Hepatocyte (in vitro differentiated cells): ENCODE results near the gene SC5D. TPM values are rescaled to one million over a fixed set of nuclear protein-coding genes. Genes with fewer than 3 reads are reported as not detected.

ENCODE experiments used
- DNase-seq: peaks from one replicate; pipeline ENCODE4 v3.0.0-alpha.2; 2016; ENCODE audit warnings: low spot score
- H2AFZ ChIP-seq: fragments of 200-600 bp; sonication (generic); 2 replicates; pipeline ENCODE4 v1.6.0; 2016; ENCODE audit warnings: antibody characterized with exemption, mild to moderate bottlenecking
- H3K27ac ChIP-seq: fragments of 200-600 bp; sonication (generic); 2 replicates; pipeline ENCODE4 v1.5.1; 2016; ENCODE audit warnings: mild to moderate bottlenecking
- H3K27me3 ChIP-seq: fragments of 200-600 bp; sonication (generic); 2 replicates; pipeline ENCODE4 v1.6.1; 2016
- H3K36me3 ChIP-seq: fragments of 200-600 bp; sonication (generic); replicated peaks from 2 replicates; pipeline ENCODE4 v1.5.1; 2016; ENCODE audit warnings: low read depth; ENCODE audit not compliant: insufficient read depth
- H3K4me1 ChIP-seq: fragments of 200-600 bp; sonication (generic); 2 replicates; pipeline ENCODE4 v1.5.1; 2016; ENCODE audit warnings: mild to moderate bottlenecking, moderate library complexity; ENCODE audit not compliant: insufficient read depth
- H3K4me2 ChIP-seq: fragments of 200-600 bp; sonication (generic); 2 replicates; pipeline ENCODE4 v1.6.0; 2016
- H3K4me3 ChIP-seq: fragments of 200-600 bp; sonication (generic); 2 replicates; pipeline ENCODE4 v1.5.1; 2016; ENCODE audit warnings: mild to moderate bottlenecking
- H3K79me2 ChIP-seq: fragments of 200-600 bp; sonication (generic); 2 replicates; pipeline ENCODE4 v1.6.0; 2017; ENCODE audit warnings: mild to moderate bottlenecking
- H3K9me2 ChIP-seq: fragments of 200-600 bp; sonication (generic); replicated peaks from 2 replicates; pipeline ENCODE4 v1.6.0; 2017; ENCODE audit warnings: mild to moderate bottlenecking; ENCODE audit not compliant: insufficient read depth
- H3K9me3 ChIP-seq: fragments of 200-600 bp; sonication (generic); 2 replicates; pipeline ENCODE4 v1.5.1; 2016; ENCODE audit warnings: low read depth, mild to moderate bottlenecking
- H4K20me1 ChIP-seq: fragments of 200-600 bp; sonication (generic); 2 replicates; pipeline ENCODE4 v1.6.0; 2016; ENCODE audit warnings: mild to moderate bottlenecking; ENCODE audit not compliant: insufficient read depth, poor library complexity, severe bottlenecking
- EZH2 ChIP-seq: fragments of 200-600 bp; sonication (generic); IDR thresholded peaks from 2 replicates; pipeline ENCODE4 v1.6.1; 2016; ENCODE audit warnings: antibody characterized with exemption, mild to moderate bottlenecking, borderline replicate concordance
- EZH2phosphoT487 ChIP-seq: fragments of 200-600 bp; sonication (generic); IDR thresholded peaks from one replicate; pipeline ENCODE4 v1.6.1; 2018; ENCODE audit warnings: antibody characterized with exemption, mild to moderate bottlenecking, low read depth, moderate library complexity; ENCODE audit not compliant: unreplicated experiment, severe bottlenecking
- WGBS: methylation state at CpG from one replicate; pipeline ENCODE4 v1.1.6; 2016; ENCODE audit warnings: low lambda C conversion rate; ENCODE audit errors: missing lambda C conversion rate; 5-methylcytosine and 5-hydroxymethylcytosine counted together
- polyA plus RNA-seq: library from polyadenylated mRNA; unstranded; fragments of >200 nt; fragmentation: Nextera tagmentation; extraction: Ambion mirVana; gene quantifications from 2 replicates; pipeline ENCODE4 v1.2.1, GENCODE V29; 2016
- total RNA-seq: library from RNA; depleted of rRNA; stranded (reverse); fragments of >200 nt; gene quantifications from 2 replicates; pipeline ENCODE4 v1.2.3, GENCODE V29; 2014
- TF ChIP-seq, protein P1 (sequence below): fragments of 200-600 bp; sonication (generic); IDR thresholded peaks from 2 replicates; pipeline ENCODE4 v1.5.1; 2016; ENCODE audit warnings: antibody characterized with exemption, mild to moderate bottlenecking; ENCODE audit not compliant: poor library complexity

Gene SC5D
- total and polyA plus RNA-seq, 2 experiments from 2014 or later: 124 to 164 TPM

GRCh38 chr11:121323046-121323607, 30.6 kb downstream of the SC5D start:
- H3K27me3 ChIP-seq: peaks cover 6% of the 10 kb centered on the region
- no peaks in the 10 kb centered on the region for H3K9me3 ChIP-seq
- no peaks in the 10 kb centered on the region for H3K36me3 ChIP-seq
- H3K9me2 ChIP-seq: no peaks in the 10 kb centered on the region
- H2AFZ ChIP-seq: no peak overlapping the region
- no peak for DNase-seq
- H4K20me1 ChIP-seq: no peaks in the 10 kb centered on the region
- peaks cover 4% of the 10 kb centered on the region for H3K4me1 ChIP-seq
- no peak overlapping the region for H3K4me3 ChIP-seq
- no peak overlapping the region for H3K27ac ChIP-seq
- no peak for TF ChIP-seq EZH2phosphoT487
- TF ChIP-seq, protein P1, sequence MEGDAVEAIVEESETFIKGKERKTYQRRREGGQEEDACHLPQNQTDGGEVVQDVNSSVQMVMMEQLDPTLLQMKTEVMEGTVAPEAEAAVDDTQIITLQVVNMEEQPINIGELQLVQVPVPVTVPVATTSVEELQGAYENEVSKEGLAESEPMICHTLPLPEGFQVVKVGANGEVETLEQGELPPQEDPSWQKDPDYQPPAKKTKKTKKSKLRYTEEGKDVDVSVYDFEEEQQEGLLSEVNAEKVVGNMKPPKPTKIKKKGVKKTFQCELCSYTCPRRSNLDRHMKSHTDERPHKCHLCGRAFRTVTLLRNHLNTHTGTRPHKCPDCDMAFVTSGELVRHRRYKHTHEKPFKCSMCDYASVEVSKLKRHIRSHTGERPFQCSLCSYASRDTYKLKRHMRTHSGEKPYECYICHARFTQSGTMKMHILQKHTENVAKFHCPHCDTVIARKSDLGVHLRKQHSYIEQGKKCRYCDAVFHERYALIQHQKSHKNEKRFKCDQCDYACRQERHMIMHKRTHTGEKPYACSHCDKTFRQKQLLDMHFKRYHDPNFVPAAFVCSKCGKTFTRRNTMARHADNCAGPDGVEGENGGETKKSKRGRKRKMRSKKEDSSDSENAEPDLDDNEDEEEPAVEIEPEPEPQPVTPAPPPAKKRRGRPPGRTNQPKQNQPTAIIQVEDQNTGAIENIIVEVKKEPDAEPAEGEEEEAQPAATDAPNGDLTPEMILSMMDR: peak; percentile 28
- no peak for TF ChIP-seq EZH2
- H3K4me2 ChIP-seq: no peak overlapping the region
- WGBS: 77% methylated on average over 6 of the region's 6 CpGs
- no peaks in the 10 kb centered on the region for H3K79me2 ChIP-seq

- WGBS: 77% methylated on average over 4 of the region's 4 CpGs
- Histone ChIP-seq H2AFZ (no peak overlapping the region), H3K27ac (no peak overlapping the region), H3K9me3 (no peaks in the 10 kb centered on the region), H3K4me3 (no peak overlapping the region), H3K36me3 (no peaks in the 10 kb centered on the region), H3K27me3 (peaks cover 6% of the 10 kb centered on the region), H3K4me2 (no peak overlapping the region), H4K20me1 (no peaks in the 10 kb centered on the region), H3K4me1 (no peaks in the 10 kb centered on the region), H3K9me2 (no peaks in the 10 kb centered on the region), H3K79me2 (no peaks in the 10 kb centered on the region)
- DNase-seq: no peak
- no peak for TF ChIP-seq EZH2
- no peak for TF ChIP-seq EZH2phosphoT487
- TF ChIP-seq, protein P1: no peak
Measured at GRCh38 chr11:121326230-121326629, 33.7 kb downstream of the SC5D start.

DNA sequence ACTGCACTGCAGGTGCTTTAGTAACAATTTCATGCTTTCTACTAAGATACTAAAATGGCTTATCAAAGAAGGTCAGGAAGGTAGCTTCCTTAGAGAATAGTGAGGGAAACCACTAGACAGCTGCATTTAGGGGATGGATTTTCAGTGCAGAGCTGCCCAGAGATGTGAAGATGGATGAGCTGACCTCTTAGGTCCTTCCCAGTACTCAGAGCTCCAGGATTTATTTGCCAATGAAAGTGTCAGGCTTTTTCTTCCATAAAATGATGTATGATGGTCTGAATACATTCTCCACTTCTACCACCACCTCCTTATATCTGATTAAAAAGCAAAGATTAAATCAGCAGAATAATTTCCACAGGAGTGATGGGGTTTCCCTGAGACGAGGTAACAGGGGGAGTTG, 35.0 kb downstream of the SC5D start:
- no peak for DNase-seq
- Histone ChIP-seq H3K9me2 (no peaks in the 10 kb centered on the region), H3K27ac (no peak overlapping the region), H4K20me1 (no peaks in the 10 kb centered on the region), H3K4me1 (no peaks in the 10 kb centered on the region), H3K9me3 (no peaks in the 10 kb centered on the region), H2AFZ (no peak overlapping the region), H3K79me2 (no peaks in the 10 kb centered on the region), H3K4me2 (no peak overlapping the region), H3K36me3 (no peaks in the 10 kb centered on the region), H3K27me3 (peaks cover 6% of the 10 kb centered on the region), H3K4me3 (no peak overlapping the region)
- TF ChIP-seq EZH2phosphoT487 (no peak), EZH2 (no peak)
- TF ChIP-seq, protein P1: no peak
- 90% methylated on average over 1 of the region's 1 CpG for WGBS
